Right lung (tissue), 5 donors: Measurements from ENCODE around the gene FUBP1. TPM values are rescaled to one million over a fixed set of nuclear protein-coding genes. Genes with fewer than 3 reads are reported as not detected.
A peak's percentile ranks its signal among the peaks of the same experiment; 100 is the strongest.
"Not testable (repeated sequence)": the region's sequence is repeated elsewhere in the genome, so short reads cannot be mapped to it uniquely, and the experiment has no call there.

ENCODE experiments used
- DNase-seq, 2 donors: peaks; one replicate each; pipeline ENCODE4 v3.0.0-alpha.2; 2013
- polyA plus RNA-seq, 5 donors: library from polyadenylated mRNA; unstranded; fragments of 120-200 nt; gene quantifications; one replicate each; pipeline versions ENCODE4 v1.2.1 to v1.2.3, GENCODE V29; 2013; ENCODE audit warnings: inconsistent platforms in 1 of 5, low replicate concordance in 1 of 5; ENCODE audit not compliant: insufficient read length in 5 of 5, insufficient read depth in 1 of 5

FUBP1 gene
- polyA plus RNA-seq, 5 donors, result 270 to 478 (median 380) TPM

- DNase-seq, result no peak
Observed at GRCh38 chr1:77953907-77954306, 25.0 kb downstream of the FUBP1 start.

GRCh38 chr1:77951328-77951727, 27.5 kb downstream of the FUBP1 start:
- no peak for DNase-seq

- no peak for DNase-seq
Observed at GRCh38 chr1:77950873-77951272, 28.0 kb downstream of the FUBP1 start.

- DNase-seq, result no peak
Observed at GRCh38 chr1:77948841-77949424, 29.9 kb downstream of the FUBP1 start.

GRCh38 chr1:77945345-77945744, 33.5 kb downstream of the FUBP1 start:
- DNase-seq, result no peak

- DNase-seq, result no peak
Observed at GRCh38 chr1:77942400-77943140, 36.3 kb downstream of the FUBP1 start.

- DNase-seq, result no peak
Observed at GRCh38 chr1:77940921-77941570, 37.8 kb downstream of the FUBP1 start.

- no peak for DNase-seq
Observed at GRCh38 chr1:77938651-77939050, 40.2 kb downstream of the FUBP1 start.

GRCh38 chr1:77929806-77930205, 49.1 kb downstream of the FUBP1 start:
- DNase-seq, result no peak

GRCh38 chr1:77927414-77927813, 51.5 kb downstream of the FUBP1 start:
- no peak for DNase-seq

GRCh38 chr1:77926561-77927357, 52.1 kb downstream of the FUBP1 start:
- DNase-seq, result no peak

- no peak for DNase-seq
Observed at GRCh38 chr1:77925956-77926355, 52.9 kb downstream of the FUBP1 start.

GRCh38 chr1:77925518-77925917, 53.4 kb downstream of the FUBP1 start:
- no peak for DNase-seq

GRCh38 chr1:77918918-77919317, 60.0 kb downstream of the FUBP1 start:
- DNase-seq, result not testable (repeated sequence)

GRCh38 chr1:77910116-77910515, 68.8 kb downstream of the FUBP1 start:
- DNase-seq, result no peak

- DNase-seq, result no peak
Observed at GRCh38 chr1:77906624-77907023, 72.2 kb downstream of the FUBP1 start.

- no peak for DNase-seq
Observed at GRCh38 chr1:77906019-77906545, 72.8 kb downstream of the FUBP1 start.

GRCh38 chr1:77905603-77906002, 73.3 kb downstream of the FUBP1 start:
- DNase-seq, result no peak

- peak; percentile 30 to 40 for DNase-seq
Observed at GRCh38 chr1:77900687-77901293, 78.1 kb downstream of the FUBP1 start.

- no peak for DNase-seq
Observed at GRCh38 chr1:77899647-77900320, 79.1 kb downstream of the FUBP1 start.
